HCT116 (cell line): Measurements from ENCODE around the gene ARID1A. TPM values are rescaled to one million over a fixed set of nuclear protein-coding genes. Genes with fewer than 3 reads are reported as not detected.
A peak's percentile ranks its signal among the peaks of the same experiment; 100 is the strongest.

Experiments used
- ATAC-seq: fragments of 200-7000 bp; cut with Tn5 transposase; 2 replicates; pipeline ENCODE4 v1.9.1; 2020; ENCODE audit warnings: mild to moderate bottlenecking, moderate library complexity
- BruUV-seq: library from RNA; stranded (reverse); fragments of 400-500 nt; replicated peaks from 2 replicates; lab custom pipeline; 2021; lab: Mats Ljungman, UMichigan
- CTCF ChIA-PET: fragments of 300-600 bp; sonication (Branson Sonifier 250); formaldehyde crosslinking; loops from one replicate; lab custom pipeline; 2021; ENCODE audit warnings: antibody characterized with exemption; lab: Charles Lee
- POLR2A ChIA-PET: fragments of 300-600, 350-600 bp; sonication (Branson Sonifier 250); formaldehyde crosslinking; loops from one replicate; lab custom pipeline; 2021; ENCODE audit warnings: antibody characterized with exemption; lab: Charles Lee
- RAD21 ChIA-PET, 2 experiments: fragments of 300-600 bp; sonication (Branson Sonifier 250); formaldehyde crosslinking; loops; one replicate each; lab custom pipeline; 2023; ENCODE audit warnings: low total read pairs in 2 of 2; ENCODE audit not compliant: uncharacterized antibody in 2 of 2, unreplicated experiment in 2 of 2, low non-redundant PET in 1 of 2; lab: Charles Lee
- DNase-seq: peaks from one replicate; pipeline ENCODE4 v3.0.0-alpha.2; 2010; ENCODE audit warnings: low read depth, low spot score
- H2AFZ ChIP-seq: fragments of 200-600 bp; shearing (Covaris generic), sonication (generic); 2 replicates; pipeline ENCODE4 v1.6.1; 2017; ENCODE audit warnings: low read depth, mixed run types, mixed read lengths, antibody characterized with exemption, low read length; ENCODE audit not compliant: poor library complexity, severe bottlenecking
- H3K27ac ChIP-seq: 2 replicates; pipeline ENCODE4 v1.5.1; 2012; ENCODE audit warnings: low read depth, low read length
- H3K27me3 ChIP-seq: fragments of 200-600 bp; sonication (generic); 2 replicates; pipeline ENCODE4 v1.6.1; 2016; ENCODE audit warnings: mixed run types, low read length, mixed read lengths; ENCODE audit not compliant: insufficient read depth
- H3K36me3 ChIP-seq, 2 experiments: fragments of 200-500 bp in 1 of 2; fragments of 200-600 bp in 1 of 2; sonication (Bioruptor generic) in 1 of 2; sonication (generic) in 1 of 2; 2 replicates each; pipeline versions ENCODE4 v1.5.1 to v1.6.1; 2014 to 2016; ENCODE audit warnings: low read length in 2 of 2, inconsistent platforms in 1 of 2, mixed read lengths in 1 of 2, mixed run types in 1 of 2; ENCODE audit not compliant: insufficient read depth in 2 of 2, control insufficient read depth in 1 of 2
- H3K4me1 ChIP-seq, 2 experiments: fragments of 200-600 bp in 1 of 2; sonication (generic) in 1 of 2; 2 replicates each; pipeline versions ENCODE4 v1.5.1 to v1.6.1; 2012 to 2017; ENCODE audit warnings: low read length in 2 of 2, inconsistent platforms in 1 of 2, mild to moderate bottlenecking in 1 of 2, mixed read lengths in 1 of 2, mixed run types in 1 of 2, moderate library complexity in 1 of 2; ENCODE audit not compliant: insufficient read depth in 2 of 2, control insufficient read depth in 1 of 2
- H3K4me2 ChIP-seq: fragments of 200-600 bp; sonication (generic); 2 replicates; pipeline ENCODE4 v1.6.1; 2017; ENCODE audit warnings: mixed run types, low read length, mixed read lengths
- H3K4me3 ChIP-seq, 2 experiments: fragments of 200-600 bp in 1 of 2; sonication (generic) in 1 of 2; replicated peaks in 1 of 2; 2 replicates each; pipeline ENCODE4 v1.5.1; 2011 to 2016; ENCODE audit warnings: low read length in 2 of 2, control low read depth in 1 of 2, low read depth in 1 of 2, mild to moderate bottlenecking in 1 of 2, mixed read lengths in 1 of 2, mixed run types in 1 of 2
- H3K79me2 ChIP-seq: fragments of 200-600 bp; sonication (generic); 2 replicates; pipeline ENCODE4 v1.6.1; 2017; ENCODE audit warnings: mild to moderate bottlenecking, mixed run types, low read length, moderate library complexity, mixed read lengths; ENCODE audit not compliant: insufficient read depth
- H3K9ac ChIP-seq: fragments of 200-600 bp; sonication (generic); 2 replicates; pipeline ENCODE4 v1.6.1; 2016; ENCODE audit warnings: low read length, mixed read lengths
- H3K9me2 ChIP-seq: fragments of 200-600 bp; sonication (generic), shearing (Covaris generic); 2 replicates; pipeline ENCODE4 v1.6.1; 2017; ENCODE audit warnings: mixed run types, mild to moderate bottlenecking, moderate library complexity; ENCODE audit not compliant: insufficient read depth
- H3K9me3 ChIP-seq, 2 experiments: fragments of 200-500 bp in 1 of 2; fragments of 200-600 bp in 1 of 2; sonication (Bioruptor generic) in 1 of 2; sonication (generic) in 1 of 2; 2 replicates each; pipeline ENCODE4 v1.6.1; 2014 to 2017; ENCODE audit warnings: low read length in 2 of 2, mixed read lengths in 2 of 2, inconsistent platforms in 1 of 2, low read depth in 1 of 2, mild to moderate bottlenecking in 1 of 2, mixed run types in 1 of 2, moderate library complexity in 1 of 2; ENCODE audit not compliant: control insufficient read depth in 1 of 2, insufficient read depth in 1 of 2
- H4K20me1 ChIP-seq: fragments of 200-600 bp; sonication (generic), shearing (Covaris generic); 2 replicates; pipeline ENCODE4 v1.6.1; 2017; ENCODE audit warnings: mixed run types, mild to moderate bottlenecking, moderate library complexity; ENCODE audit not compliant: insufficient read depth
- CBX3 ChIP-seq: IDR thresholded peaks from 2 replicates; pipeline ENCODE4 v1.6.1; 2012; ENCODE audit warnings: low read depth
- CEBPB ChIP-seq: IDR thresholded peaks from 2 replicates; pipeline ENCODE4 v1.6.1; 2012; ENCODE audit warnings: low read depth
- EZH2 ChIP-seq: fragments of 200-600 bp; sonication (generic); IDR thresholded peaks from 2 replicates; pipeline ENCODE4 v1.6.1; 2017; ENCODE audit warnings: antibody characterized with exemption, mixed run types
- EZH2phosphoT487 ChIP-seq: fragments of 200-600 bp; IDR thresholded peaks from 2 replicates; pipeline ENCODE4 v1.6.1; 2018; ENCODE audit warnings: antibody characterized with exemption, borderline replicate concordance
- JUND ChIP-seq: IDR thresholded peaks from 2 replicates; pipeline ENCODE4 v1.6.1; 2012
- POLR2A ChIP-seq: IDR thresholded peaks from 2 replicates; pipeline ENCODE4 v1.7.0; 2011; ENCODE audit warnings: borderline replicate concordance; ENCODE audit not compliant: insufficient read depth, insufficient read length; ENCODE audit errors: extremely low read depth
- REST ChIP-seq: IDR thresholded peaks from 2 replicates; pipeline ENCODE4 v1.6.1; 2012; ENCODE audit warnings: low read depth
- SIN3A ChIP-seq: IDR thresholded peaks from 2 replicates; pipeline ENCODE4 v1.6.1; 2012; ENCODE audit warnings: low read depth
- SP1 ChIP-seq: IDR thresholded peaks from 2 replicates; pipeline ENCODE4 v1.6.1; 2012; ENCODE audit warnings: low read depth
- SRF ChIP-seq: IDR thresholded peaks from 2 replicates; pipeline ENCODE4 v1.6.1; 2012; ENCODE audit warnings: low read depth
- TCF7L2 ChIP-seq: IDR thresholded peaks from 2 replicates; pipeline ENCODE4 v1.7.0; 2011; ENCODE audit warnings: borderline replicate concordance, inconsistent platforms; ENCODE audit not compliant: insufficient read depth, insufficient read length; ENCODE audit errors: extremely low read depth
- ZFX ChIP-seq: fragments of 450-650 bp; IDR thresholded peaks from 2 replicates; pipeline ENCODE4 v1.6.1; 2017
- ZNF274 ChIP-seq: fragments of 200-500 bp; sonication (Bioruptor generic); IDR thresholded peaks from 2 replicates; pipeline ENCODE4 v1.6.1; 2014; ENCODE audit warnings: mild to moderate bottlenecking, low read depth, low read length, inconsistent platforms
- intact Hi-C: fragments of 100-400 bp; cut with micrococcal nuclease; formaldehyde crosslinking; loops from 2 replicates; pipeline ENCODE4 v1.10.0; 2022
- total RNA-seq: library from RNA; stranded (reverse); gene quantifications from one replicate; pipeline ENCODE4 v1.2.1, GENCODE V29; 2021; ENCODE audit not compliant: unreplicated experiment
- TF ChIP-seq, protein P1 (sequence below): IDR thresholded peaks from 2 replicates; pipeline ENCODE4 v1.6.1; 2011; ENCODE audit warnings: mild to moderate bottlenecking, low read length, moderate library complexity; ENCODE audit not compliant: insufficient replicate concordance; ENCODE audit errors: extremely low read depth
- TF ChIP-seq, protein P2 (sequence below): IDR thresholded peaks from 2 replicates; pipeline ENCODE4 v1.6.1; 2012

Gene ARID1A
- total RNA-seq, 1 experiment from 2014 or later, result 62.8 TPM

DNA sequence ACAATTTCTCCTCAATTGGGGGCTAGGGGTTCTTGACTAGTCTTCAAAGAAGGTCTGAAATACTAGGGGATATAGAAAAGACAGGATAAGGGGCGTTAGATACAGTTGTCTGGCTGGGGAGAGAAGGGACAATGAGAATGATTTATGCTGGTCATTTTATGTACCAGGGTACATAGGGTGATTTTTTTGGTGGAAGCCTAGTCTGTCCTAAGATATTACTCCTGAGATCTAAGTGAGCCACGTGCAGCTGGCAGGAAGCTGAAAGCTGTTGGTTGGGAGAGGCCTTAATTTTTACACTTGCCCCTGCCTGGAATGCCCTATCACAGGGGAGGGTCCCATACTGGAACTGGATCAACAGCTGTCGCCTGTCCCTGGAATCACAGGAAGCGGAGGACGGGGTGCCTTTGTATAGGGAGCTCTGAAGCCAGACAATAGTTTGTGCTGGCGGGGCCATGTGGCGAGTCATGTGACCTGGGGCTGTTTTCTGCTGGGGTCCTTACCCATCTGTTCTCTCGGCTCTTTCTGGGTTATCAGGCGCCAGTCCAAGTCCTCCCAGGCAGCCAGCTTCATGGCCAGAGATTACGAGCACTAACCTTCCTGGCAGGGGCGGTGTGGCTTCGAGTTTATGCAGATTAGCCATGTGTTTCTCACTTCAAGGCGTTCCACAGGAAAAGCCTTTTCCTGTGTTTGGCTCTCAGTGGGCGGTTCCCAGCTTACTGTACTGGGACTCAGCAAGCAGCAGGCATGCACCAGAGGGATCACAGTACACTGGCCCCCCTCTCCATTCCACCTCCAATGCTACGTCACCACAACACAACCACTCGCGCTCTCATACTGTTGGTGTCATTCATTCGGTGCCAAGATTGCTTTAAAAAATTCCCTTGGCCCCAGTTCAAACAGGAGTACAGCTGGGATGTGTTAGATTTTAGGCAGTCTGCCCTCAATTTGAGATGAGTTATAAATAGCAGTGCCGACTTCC, 27.5 kb downstream of the ARID1A start:
- ChIA-PET RAD21 (no interaction called here), POLR2A (interaction anchor here (1.1 kb wide), 2 partner anchors 25 to 31 kb away, joined by 3 to 5 read pairs; no protein-coding TSS in a partner anchor), CTCF (interaction anchor here (0.7 to 1.3 kb wide), 2 partner anchors 66 to 121 kb away, joined by 3 to 5 read pairs; no protein-coding TSS in a partner anchor)
- intact Hi-C loops, result no loop called here
- Histone ChIP-seq H3K79me2 (peaks cover 98% of the 10 kb centered on the region), H3K27ac (peak overlapping the region; percentile 24; the same call in 1 of the 2 replicates), H3K4me3 (no peak overlapping the region), H3K4me1 (peaks cover 42 to 66% of the 10 kb centered on the region in 2 experiments), H3K9ac (no peak overlapping the region), H3K4me2 (peak overlapping the region; percentile 45), H3K27me3 (no peaks in the 10 kb centered on the region), H3K36me3 (0 out of 4 replicates have a peak, but pooled peaks cover 0 to 4% of the 10 kb centered on the region in 2 experiments), H4K20me1 (peaks cover 27% of the 10 kb centered on the region; the same call in 1 of the 2 replicates), H2AFZ (no peak overlapping the region), H3K9me2 (no peaks in the 10 kb centered on the region), H3K9me3 (no peaks in the 10 kb centered on the region)
- peak; percentile 79 for ATAC-seq
- peak; percentile 21 for DNase-seq
- BruUV-seq, result no TSS peak
- TF ChIP-seq JUND (no peak), ZNF274 (no peak), EZH2 (no peak), EZH2phosphoT487 (no peak), SRF (0 out of 2 replicates have a peak, but pooled peaks have one; percentile 30), CEBPB (no peak), CBX3 (peak; percentile 54; the same call in 1 of the 2 replicates), POLR2A (no peak), ZFX (no peak), TCF7L2 (no peak), SP1 (no peak; the same call in none of the 2 replicates), REST (no peak), SIN3A (no peak)
- TF ChIP-seq, protein P1, sequence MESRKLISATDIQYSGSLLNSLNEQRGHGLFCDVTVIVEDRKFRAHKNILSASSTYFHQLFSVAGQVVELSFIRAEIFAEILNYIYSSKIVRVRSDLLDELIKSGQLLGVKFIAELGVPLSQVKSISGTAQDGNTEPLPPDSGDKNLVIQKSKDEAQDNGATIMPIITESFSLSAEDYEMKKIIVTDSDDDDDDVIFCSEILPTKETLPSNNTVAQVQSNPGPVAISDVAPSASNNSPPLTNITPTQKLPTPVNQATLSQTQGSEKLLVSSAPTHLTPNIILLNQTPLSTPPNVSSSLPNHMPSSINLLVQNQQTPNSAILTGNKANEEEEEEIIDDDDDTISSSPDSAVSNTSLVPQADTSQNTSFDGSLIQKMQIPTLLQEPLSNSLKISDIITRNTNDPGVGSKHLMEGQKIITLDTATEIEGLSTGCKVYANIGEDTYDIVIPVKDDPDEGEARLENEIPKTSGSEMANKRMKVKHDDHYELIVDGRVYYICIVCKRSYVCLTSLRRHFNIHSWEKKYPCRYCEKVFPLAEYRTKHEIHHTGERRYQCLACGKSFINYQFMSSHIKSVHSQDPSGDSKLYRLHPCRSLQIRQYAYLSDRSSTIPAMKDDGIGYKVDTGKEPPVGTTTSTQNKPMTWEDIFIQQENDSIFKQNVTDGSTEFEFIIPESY, result no peak
- TF ChIP-seq, protein P2, sequence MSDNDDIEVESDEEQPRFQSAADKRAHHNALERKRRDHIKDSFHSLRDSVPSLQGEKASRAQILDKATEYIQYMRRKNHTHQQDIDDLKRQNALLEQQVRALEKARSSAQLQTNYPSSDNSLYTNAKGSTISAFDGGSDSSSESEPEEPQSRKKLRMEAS, result peak; percentile 92
